Ureter (tissue), 1 donor: ENCODE results near the gene KLHL8. TPM values are rescaled to one million over a fixed set of nuclear protein-coding genes. Genes with fewer than 3 reads are reported as not detected.

ENCODE experiments used
- DNase-seq: peaks from one replicate; pipeline ENCODE4 v3.0.0-alpha.2; 2020; ENCODE audit warnings: low spot score
- total RNA-seq: library from RNA; stranded (reverse); gene quantifications from one replicate; pipeline ENCODE4 v1.2.4, GENCODE V29; 2023
- donor health status: DM: yes; HTN: yes; CAD: no.

Gene KLHL8
- total RNA-seq = 12.5 TPM

GRCh38 chr4:87220094-87220822, at the start of gene KLHL8:
Gene KLHL8 (minus strand): TSS chr4:87220618. CDS start chr4:87195539, 25,079 bp downstream.
- DNase-seq = peak; percentile 83

- no peak for DNase-seq
Observed at GRCh38 chr4:87270144-87270543, 49.7 kb upstream of the KLHL8 start.

- DNase-seq = no peak
Observed at GRCh38 chr4:87268411-87268810, 48.0 kb upstream of the KLHL8 start.

- DNase-seq = no peak
Observed at GRCh38 chr4:87266986-87267385, 46.6 kb upstream of the KLHL8 start.

- DNase-seq = no peak
Observed at GRCh38 chr4:87262886-87263285, 42.5 kb upstream of the KLHL8 start.

- DNase-seq = no peak
Observed at GRCh38 chr4:87260477-87260876, 40.1 kb upstream of the KLHL8 start.

- no peak for DNase-seq
Observed at GRCh38 chr4:87258677-87259076, 38.3 kb upstream of the KLHL8 start.

- no peak for DNase-seq
Observed at GRCh38 chr4:87257523-87257922, 37.1 kb upstream of the KLHL8 start.

- DNase-seq = no peak
Observed at GRCh38 chr4:87255755-87256154, 35.3 kb upstream of the KLHL8 start.

GRCh38 chr4:87251106-87251505, 30.7 kb upstream of the KLHL8 start:
- DNase-seq = no peak

GRCh38 chr4:87250294-87250693, 29.9 kb upstream of the KLHL8 start:
- no peak for DNase-seq

- no peak for DNase-seq
Observed at GRCh38 chr4:87249332-87250019, 29.1 kb upstream of the KLHL8 start.

GRCh38 chr4:87243426-87244053, 23.1 kb upstream of the KLHL8 start:
- DNase-seq = no peak

- no peak for DNase-seq
Observed at GRCh38 chr4:87241336-87241735, 20.9 kb upstream of the KLHL8 start.

- no peak for DNase-seq
Observed at GRCh38 chr4:87240341-87240740, 19.9 kb upstream of the KLHL8 start.

- DNase-seq = no peak
Observed at GRCh38 chr4:87239821-87240220, 19.4 kb upstream of the KLHL8 start.

- no peak for DNase-seq
Observed at GRCh38 chr4:87239194-87239593, 18.8 kb upstream of the KLHL8 start.

- DNase-seq = no peak
Observed at GRCh38 chr4:87236861-87237260, 16.4 kb upstream of the KLHL8 start.

GRCh38 chr4:87235020-87235671, 14.7 kb upstream of the KLHL8 start:
- no peak for DNase-seq

GRCh38 chr4:87232216-87232615, 11.8 kb upstream of the KLHL8 start:
- no peak for DNase-seq

- no peak for DNase-seq
Observed at GRCh38 chr4:87230806-87231205, 10.4 kb upstream of the KLHL8 start.

GRCh38 chr4:87229979-87230378, 9.6 kb upstream of the KLHL8 start:
- DNase-seq = no peak
